GM12878 (cell line): ENCODE measurements around the gene PCDHAC1. TPM values are rescaled to one million over a fixed set of nuclear protein-coding genes. Genes with fewer than 3 reads are reported as not detected.
A peak's percentile ranks its signal among the peaks of the same experiment; 100 is the strongest.

Experiments used
- ATAC-seq: fragments of 200-7000 bp; cut with Tn5 transposase; 3 replicates; pipeline ENCODE4 v1.9.1; 2020; ENCODE audit warnings: mild to moderate bottlenecking, moderate library complexity
- Bru-seq: library from RNA; stranded (reverse); fragments of 400-500 nt; gene quantifications from one replicate; lab custom pipeline; 2021; lab: Mats Ljungman, UMichigan
- BruChase-seq, 2 experiments: library from RNA; stranded (reverse); fragments of 400-500 nt; gene quantifications; one replicate each; lab custom pipeline; 2021; lab: Mats Ljungman, UMichigan
- BruUV-seq: library from RNA; stranded (reverse); fragments of 400-500 nt; replicated peaks from 2 replicates; lab custom pipeline; 2021; lab: Mats Ljungman, UMichigan
- CTCF ChIA-PET: fragments of 300-600 bp; sonication (Branson Sonifier 250); formaldehyde crosslinking; extraction: SDS; loops from one replicate; lab custom pipeline; 2021; ENCODE audit warnings: inconsistent platforms; lab: Yijun Ruan, JAX
- POLR2A ChIA-PET: fragments of 350-600 bp; formaldehyde crosslinking; extraction: SDS; loops from one replicate; lab custom pipeline; 2021; ENCODE audit warnings: inconsistent platforms; lab: Charles Lee
- RAD21 ChIA-PET: fragments of 300-600 bp; sonication (Branson Sonifier 250); formaldehyde crosslinking; loops from one replicate; lab custom pipeline; 2023; ENCODE audit warnings: antibody characterized with exemption; ENCODE audit not compliant: unreplicated experiment; lab: Charles Lee
- SMC1A ChIA-PET: fragments of 300-600 bp; sonication (Branson Sonifier 250); formaldehyde crosslinking; loops from one replicate; lab custom pipeline; 2023; ENCODE audit not compliant: unreplicated experiment, uncharacterized antibody; lab: Charles Lee
- DNase-seq: peaks from one replicate; pipeline ENCODE4 v3.0.0-alpha.2; 2011; ENCODE audit warnings: low read depth, low spot score
- FAIRE-seq: peaks from 3 replicates; lab custom pipeline; 2011; peaks lifted over from hg19 to GRCh38; lab: Jason Lieb, UNC
- H2AFZ ChIP-seq: 2 replicates; pipeline ENCODE4 v1.6.0; 2011; ENCODE audit warnings: low read depth, low read length, control low read depth; ENCODE audit not compliant: control insufficient read depth
- H3K27ac ChIP-seq: 2 replicates; pipeline ENCODE4 v1.5.1; 2011; ENCODE audit warnings: control low read depth; ENCODE audit not compliant: control insufficient read depth, insufficient read depth
- H3K27me3 ChIP-seq, 2 experiments: replicated peaks in 1 of 2; 2 replicates each; pipeline versions ENCODE4 v1.6.0 to v1.6.1; 2011; ENCODE audit warnings: low read length in 1 of 2; ENCODE audit not compliant: control insufficient read depth in 2 of 2, insufficient read depth in 2 of 2
- H3K36me3 ChIP-seq, 2 experiments: 2 replicates each; pipeline ENCODE4 v1.5.1; 2011; ENCODE audit warnings: low read length in 1 of 2; ENCODE audit not compliant: control insufficient read depth in 2 of 2, insufficient read depth in 2 of 2
- H3K4me1 ChIP-seq: 2 replicates; pipeline ENCODE4 v1.6.1; 2011; ENCODE audit warnings: mild to moderate bottlenecking, low read length, moderate library complexity, mixed read lengths; ENCODE audit not compliant: control insufficient read depth, insufficient read depth
- H3K4me2 ChIP-seq: 2 replicates; pipeline ENCODE4 v1.6.0; 2011; ENCODE audit warnings: control low read depth; ENCODE audit not compliant: control insufficient read depth, insufficient read depth
- H3K4me3 ChIP-seq: fragments of 200-600 bp; sonication (generic); 2 replicates; pipeline ENCODE4 v1.5.1; 2016
- H3K79me2 ChIP-seq: 2 replicates; pipeline ENCODE4 v1.6.0; 2011; ENCODE audit warnings: low read length; ENCODE audit not compliant: control insufficient read depth, insufficient read depth
- H3K9ac ChIP-seq: 2 replicates; pipeline ENCODE4 v1.8.0; 2011; ENCODE audit warnings: low read length, control low read depth, mixed read lengths; ENCODE audit not compliant: control insufficient read depth, insufficient read depth
- H3K9me3 ChIP-seq: replicated peaks from 3 replicates; pipeline ENCODE4 v1.5.1; 2011; ENCODE audit warnings: mild to moderate bottlenecking, low read length; ENCODE audit not compliant: control insufficient read depth, insufficient read depth
- H4K20me1 ChIP-seq: 2 replicates; pipeline ENCODE4 v1.6.0; 2011; ENCODE audit not compliant: control insufficient read depth, insufficient read depth
- ATF2 ChIP-seq: IDR thresholded peaks from 2 replicates; pipeline ENCODE4 v1.6.1; 2012; ENCODE audit warnings: low read length, inconsistent platforms
- ATF7 ChIP-seq: fragments of 450-650 bp; IDR thresholded peaks from 2 replicates; pipeline ENCODE4 v1.6.1; 2016; ENCODE audit warnings: low read depth, mild to moderate bottlenecking
- BHLHE40 ChIP-seq, 2 experiments: fragments of 450-650 bp in 1 of 2; IDR thresholded peaks; 2 replicates each; pipeline ENCODE4 v1.6.1; 2011 to 2017; ENCODE audit warnings: low read depth in 2 of 2, borderline replicate concordance in 1 of 2, improper control_type of control experiment in 1 of 2, low read length in 1 of 2, mild to moderate bottlenecking in 1 of 2
- BRCA1 ChIP-seq: IDR thresholded peaks from 2 replicates; pipeline ENCODE4 v1.6.1; 2011; ENCODE audit warnings: low read depth, low read length, improper control_type of control experiment
- CREM ChIP-seq: IDR thresholded peaks from 2 replicates; pipeline ENCODE4 v1.6.1; 2014; ENCODE audit warnings: antibody characterized with exemption, low read depth
- FOXK2 ChIP-seq: fragments of 450-650 bp; IDR thresholded peaks from 2 replicates; pipeline ENCODE4 v1.6.1; 2017; ENCODE audit warnings: mild to moderate bottlenecking, moderate library complexity
- GABPA ChIP-seq: IDR thresholded peaks from 2 replicates; pipeline ENCODE4 v1.6.1; 2014; ENCODE audit warnings: antibody characterized with exemption, low read depth, mild to moderate bottlenecking, inconsistent platforms
- HCFC1 ChIP-seq: fragments of 150-350 bp; IDR thresholded peaks from 2 replicates; pipeline ENCODE4 v1.6.1; 2014; ENCODE audit warnings: low read length
- HDAC6 ChIP-seq: fragments of 200-600 bp; sonication (generic); IDR thresholded peaks from one replicate; pipeline ENCODE4 v1.8.0; 2017; ENCODE audit warnings: antibody characterized with exemption; ENCODE audit not compliant: unreplicated experiment
- IKZF1 ChIP-seq: fragments of 450-650 bp; conservative IDR thresholded peaks from 2 replicates; pipeline ENCODE4 v1.6.1; 2017; ENCODE audit warnings: antibody characterized with exemption, mild to moderate bottlenecking
- IRF3 ChIP-seq: fragments of 450-650 bp; IDR thresholded peaks from 2 replicates; pipeline ENCODE4 v1.6.1; 2014; ENCODE audit warnings: mild to moderate bottlenecking
- JUNB ChIP-seq: IDR thresholded peaks from 2 replicates; pipeline ENCODE4 v1.6.1; 2016; ENCODE audit warnings: antibody characterized with exemption, mild to moderate bottlenecking
- MXI1 ChIP-seq: fragments of 150-350 bp; IDR thresholded peaks from 2 replicates; pipeline ENCODE4 v1.6.1; 2011; ENCODE audit warnings: low read depth, mild to moderate bottlenecking, inconsistent platforms, low read length, improper control_type of control experiment
- STAT3 ChIP-seq: IDR thresholded peaks from 2 replicates; pipeline ENCODE4 v1.6.1; 2011; ENCODE audit warnings: low read depth, low read length, improper control_type of control experiment
- TAF1 ChIP-seq: IDR thresholded peaks from 2 replicates; pipeline ENCODE4 v1.6.1; 2011; ENCODE audit warnings: mild to moderate bottlenecking, low read depth, low read length, borderline replicate concordance
- TCF3 ChIP-seq: IDR thresholded peaks from 2 replicates; pipeline ENCODE4 v1.6.1; 2012; ENCODE audit warnings: low read depth, mild to moderate bottlenecking, low read length, borderline replicate concordance; ENCODE audit not compliant: insufficient read depth
- USF2 ChIP-seq: IDR thresholded peaks from 2 replicates; pipeline ENCODE4 v1.6.1; 2011; ENCODE audit warnings: low read depth, low read length, improper control_type of control experiment, borderline replicate concordance
- ZZZ3 ChIP-seq: IDR thresholded peaks from 2 replicates; pipeline ENCODE4 v1.6.1; 2011; ENCODE audit warnings: low read depth; ENCODE audit not compliant: control insufficient read depth, insufficient read length
- WGBS: methylation state at CpG from one replicate; pipeline ENCODE4 v1.1.6; 2016; ENCODE audit warnings: low lambda C conversion rate; ENCODE audit not compliant: insufficient replicate concordance, insufficient coverage; ENCODE audit errors: missing lambda C conversion rate; 5-methylcytosine and 5-hydroxymethylcytosine counted together
- in situ Hi-C: fragments of 300-500 bp; cut with MboI; formaldehyde crosslinking; loops from 9 replicates; pipeline ENCODE4 v1.14.3; 2018; ENCODE audit warnings: mixed read lengths
- intact Hi-C: fragments of 100-400 bp; cut with micrococcal nuclease; formaldehyde crosslinking; loops from one replicate; pipeline ENCODE4 v1.14.2; 2022; ENCODE audit not compliant: unreplicated experiment
- long read RNA-seq, 2 experiments: library from polyadenylated mRNA; unstranded; transcript quantifications; one replicate each; pipeline ENCODE4 v2.0.0, GENCODE V29; 2019 to 2020
- polyA minus RNA-seq, 3 experiments: library from RNA; depleted of rRNA, polyadenylated mRNA; stranded (reverse); fragments of >200 nt; gene quantifications; 2 replicates each; pipeline ENCODE4 v1.2.3, GENCODE V29; 2011
- polyA plus RNA-seq, 11 experiments: library from polyadenylated mRNA; depleted of rRNA in 4 of 11; unstranded in 6 of 11; stranded (reverse) in 5 of 11; fragments of >200 nt; fragmentation: Nextera tagmentation in 4 of 11; fragmentation: Illumina TruSeq in 1 of 11; extraction: Ambion mirVana in 4 of 11; extraction: Trizol in 1 of 11; gene quantifications; 1 replicate in 1 of 11; 2 replicates in 10 of 11; pipeline versions ENCODE4 v1.2.1 to v1.2.3, GENCODE V29; 2011 to 2016; ENCODE audit warnings: inconsistent platforms in 2 of 11, missing spikeins in 2 of 11, low read depth in 1 of 11
- total RNA-seq, 4 experiments: library from RNA; depleted of rRNA in 3 of 4; stranded (reverse); fragments of >200 nt in 3 of 4; fragmentation: Illumina TruSeq in 1 of 4; extraction: Trizol in 1 of 4; gene quantifications; 2 replicates each; pipeline versions ENCODE4 v1.2.1 to v1.2.3, GENCODE V29; 2013 to 2021

Gene PCDHAC1
- not detected in 2 replicates for total RNA-seq (2013; cell fraction: nucleolus; rRNA removed)
- total RNA-seq (2014; rRNA removed) (not detected in 2 replicates), total RNA-seq (2014; rRNA removed; fragmentation: Illumina TruSeq; extraction: Trizol) (not detected in 2 replicates), total RNA-seq (2021) (not detected in 2 replicates), polyA plus RNA-seq (2011; rRNA removed) (not detected in 2 replicates), polyA plus RNA-seq (2014; fragmentation: Illumina TruSeq; extraction: Trizol) (not detected in 2 replicates), polyA plus RNA-seq (2014; fragmentation: Nextera tagmentation; extraction: Ambion mirVana) (not detected), polyA plus RNA-seq (2014; rRNA removed) (0.03 TPM in 1 of 2 replicates, not detected in the other), polyA plus RNA-seq (2016; fragmentation: Nextera tagmentation; extraction: Ambion mirVana) (not detected), polyA minus RNA-seq (2011; rRNA and poly(A)+ RNA removed) (0.07 TPM in 1 of 2 replicates, not detected in the other), Bru-seq, nascent RNA (not detected), BruChase-seq, experiment 1, labeled RNA remaining after a 6-hour chase (percentile 12 among the genes with signal in this experiment), BruChase-seq, experiment 2, labeled RNA remaining after a 2-hour chase (not detected)
- not detected for polyA plus RNA-seq (2011; ENCODE audit: low read depth)
- not detected in 2 replicates for polyA plus RNA-seq (2011; cell fraction: cytosol; rRNA removed)
- not detected in 2 replicates for polyA plus RNA-seq (2011; cell fraction: nucleus; rRNA removed)
- polyA plus RNA-seq (2012), result 0.04 and 0.05 TPM in 2 replicates
- polyA minus RNA-seq (2011; cell fraction: cytosol; rRNA and poly(A)+ RNA removed), result not detected in 2 replicates
- not detected in 2 replicates for polyA minus RNA-seq (2011; cell fraction: nucleus; rRNA and poly(A)+ RNA removed)
- long read RNA-seq, experiment 1, result 0 reads
- long read RNA-seq, experiment 2, result 0 reads

GRCh38 chr5:140925806-140926442, at the start of gene PCDHAC1:
TSS of gene PCDHAC1 (plus strand) at chr5:140926299. CDS start at chr5:140926893, 594 bp downstream.
- no peak within 1 kb of the TSS for H3K9ac ChIP-seq
- no peaks in the 10 kb centered on the region for H3K79me2 ChIP-seq
- SMC1A ChIA-PET, result no interaction called here
- intact Hi-C loops, result no loop called here
- no peak within 1 kb of the TSS for H3K27ac ChIP-seq
- no peak within 1 kb of the TSS for H3K4me3 ChIP-seq
- RAD21 ChIA-PET, result no interaction called here
- CTCF ChIA-PET, result no interaction called here
- in situ Hi-C loops, result no loop called here
- no peaks in the 10 kb centered on the region for H3K4me1 ChIP-seq
- no TSS peak for BruUV-seq
- POLR2A ChIA-PET, result no interaction called here
- ATAC-seq (no peak), DNase-seq (no peak), FAIRE-seq (no peak)
- no peaks in the 10 kb centered on the region for H3K36me3 ChIP-seq
- 51% methylated on average over 35 of the region's 41 CpGs for WGBS
- H3K4me2 ChIP-seq, result no peak within 1 kb of the TSS
- no peak within 1 kb of the TSS for H2AFZ ChIP-seq
- H3K27me3 ChIP-seq, result no peaks in the 10 kb centered on the region
- H4K20me1 ChIP-seq, result no peaks in the 10 kb centered on the region
- H3K9me3 ChIP-seq, result peaks cover 3% of the 10 kb centered on the region; the same call in 2 of the 3 replicates
- TF ChIP-seq ZZZ3 (no peak), CREM (no peak), USF2 (no peak), ATF7 (no peak), MXI1 (no peak), IKZF1 (no peak), HCFC1 (no peak), GABPA (no peak), BHLHE40 (IDR thresholded peaks at IDR 0.05; ENCODE audit: borderline replicate concordance in 1 of 2, low read depth in 2 of 2, low read length in 1 of 2) (no peak), FOXK2 (no peak), STAT3 (no peak), TAF1 (no peak), ATF2 (no peak), HDAC6 (no peak), JUNB (no peak), BRCA1 (no peak), IRF3 (no peak), TCF3 (no peak)
